ENCODE data around the gene CELSR2. TPM values are rescaled to one million over a fixed set of nuclear protein-coding genes. Genes with fewer than 3 reads are reported as not detected.
"Not testable (repeated sequence)": the region's sequence is repeated elsewhere in the genome, so short reads cannot be mapped to it uniquely, and the experiment has no call there.

Gene CELSR2
- polyA plus RNA-seq, 1 donor from 2014 or later, result 0.15 TPM

DNA sequence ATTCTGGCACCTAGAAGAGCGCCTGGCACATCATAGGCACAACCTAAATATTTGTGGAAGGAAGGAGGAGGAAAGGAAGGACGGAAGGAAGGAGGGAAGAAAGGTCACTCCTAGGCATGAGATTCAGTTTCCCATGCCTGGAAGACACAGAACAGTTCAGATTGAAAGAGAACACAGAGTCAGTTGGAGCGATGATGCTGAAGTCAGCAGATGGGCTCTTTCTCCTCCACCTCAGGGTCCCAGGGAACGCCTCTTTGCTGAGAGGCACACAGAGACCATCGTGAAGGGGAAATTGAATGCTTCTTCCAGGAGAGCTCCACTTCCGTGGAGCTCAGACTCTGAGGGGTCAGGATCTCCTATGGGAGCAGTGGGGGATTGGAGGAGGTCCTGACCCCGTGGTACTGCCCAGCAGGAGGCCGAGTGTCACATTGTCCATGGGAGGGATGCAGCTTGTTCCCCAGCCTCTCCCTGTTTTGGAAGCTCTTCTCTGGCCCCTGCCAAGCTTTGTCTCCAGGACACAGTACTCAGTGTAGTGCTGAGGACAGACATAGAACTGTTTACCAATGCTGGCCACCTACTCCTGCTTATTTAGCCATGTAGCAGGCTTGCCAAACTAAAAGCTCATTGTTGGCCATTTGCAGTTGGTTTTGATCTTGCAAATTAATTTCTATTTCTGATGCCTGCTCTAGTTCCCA is 55.0 kb downstream of the CELSR2 start:
- Mint-ChIP-seq H3K4me1 (peaks cover 7 to 8% (median 7%) of the 10 kb centered on the region in 3 donors), H3K27ac (no peak overlapping the region), H3K27me3 (peaks cover 16% of the 10 kb centered on the region), H3K9me3 (no peaks in the 10 kb centered on the region), H3K36me3 (no peaks in the 10 kb centered on the region), H3K4me3 (no peak overlapping the region)

DNA sequence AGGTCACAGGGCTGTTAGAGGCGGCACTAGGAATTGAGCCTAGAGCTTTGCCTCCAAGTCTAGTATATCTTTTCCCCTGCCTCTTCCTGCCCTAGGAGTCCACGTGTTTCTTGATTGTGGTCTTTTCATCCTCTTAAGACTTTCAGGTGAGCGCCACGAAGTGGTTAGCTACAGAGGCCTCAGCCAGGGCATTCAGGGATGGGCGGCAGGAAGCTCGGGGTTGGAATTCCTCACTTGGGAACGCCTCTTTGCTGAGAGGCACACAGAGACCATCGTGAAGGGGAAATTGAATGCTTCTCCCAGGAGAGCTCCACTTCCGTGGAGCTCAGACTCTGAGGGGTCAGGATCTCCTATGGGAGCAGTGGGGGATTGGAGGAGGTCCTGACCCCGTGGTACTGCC is 56.7 kb downstream of the CELSR2 start:
- H3K27ac Mint-ChIP-seq, H3K4me3 Mint-ChIP-seq, H3K4me1 Mint-ChIP-seq, H3K9me3 Mint-ChIP-seq, H3K36me3 Mint-ChIP-seq: not testable (repeated sequence)
- H3K27me3 Mint-ChIP-seq, result peaks cover 11% of the 10 kb centered on the region

DNA sequence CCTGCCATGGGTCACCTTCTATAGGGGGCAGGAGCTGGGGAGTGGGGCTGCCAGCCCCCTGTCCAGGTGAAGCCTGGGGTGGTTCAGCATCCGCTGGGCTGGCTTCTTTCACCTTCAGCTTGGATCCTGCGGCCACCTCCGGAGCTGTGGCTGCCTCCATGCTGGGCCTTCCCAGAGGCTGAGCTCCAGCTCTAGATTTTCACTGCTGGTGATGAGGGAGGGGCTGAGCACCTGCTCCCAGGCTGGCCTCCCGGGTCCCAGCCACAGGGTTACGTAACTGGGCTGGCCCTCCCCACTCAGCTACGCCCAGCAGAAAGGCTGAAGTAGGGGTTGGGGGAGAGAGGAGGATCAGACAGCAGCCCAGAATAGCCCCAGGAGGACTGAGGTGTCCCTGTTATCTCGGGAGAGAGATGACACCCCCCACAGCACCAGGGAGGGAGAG is 57.5 kb downstream of the CELSR2 start, which contains the start of gene MYBPHL:
Gene MYBPHL, minus strand, starts transcription at position 180 of the 442 bp plus-strand sequence. Its CDS starts 20 bp downstream, at position 160.
- H3K4me1 Mint-ChIP-seq, result peaks cover 6 to 8% (median 7%) of the 10 kb centered on the region in 3 donors
- H3K27me3 Mint-ChIP-seq, result peaks cover 11% of the 10 kb centered on the region
- H3K4me3 Mint-ChIP-seq, result peak within 1 kb of the TSS in 2 of 4 donors; percentile 52 to 88
- no peaks in the 10 kb centered on the region for H3K9me3 Mint-ChIP-seq
- H3K36me3 Mint-ChIP-seq, result no peaks in the 10 kb centered on the region
- peak within 1 kb of the TSS in 1 of 3 donors; percentile 58 for H3K27ac Mint-ChIP-seq

DNA sequence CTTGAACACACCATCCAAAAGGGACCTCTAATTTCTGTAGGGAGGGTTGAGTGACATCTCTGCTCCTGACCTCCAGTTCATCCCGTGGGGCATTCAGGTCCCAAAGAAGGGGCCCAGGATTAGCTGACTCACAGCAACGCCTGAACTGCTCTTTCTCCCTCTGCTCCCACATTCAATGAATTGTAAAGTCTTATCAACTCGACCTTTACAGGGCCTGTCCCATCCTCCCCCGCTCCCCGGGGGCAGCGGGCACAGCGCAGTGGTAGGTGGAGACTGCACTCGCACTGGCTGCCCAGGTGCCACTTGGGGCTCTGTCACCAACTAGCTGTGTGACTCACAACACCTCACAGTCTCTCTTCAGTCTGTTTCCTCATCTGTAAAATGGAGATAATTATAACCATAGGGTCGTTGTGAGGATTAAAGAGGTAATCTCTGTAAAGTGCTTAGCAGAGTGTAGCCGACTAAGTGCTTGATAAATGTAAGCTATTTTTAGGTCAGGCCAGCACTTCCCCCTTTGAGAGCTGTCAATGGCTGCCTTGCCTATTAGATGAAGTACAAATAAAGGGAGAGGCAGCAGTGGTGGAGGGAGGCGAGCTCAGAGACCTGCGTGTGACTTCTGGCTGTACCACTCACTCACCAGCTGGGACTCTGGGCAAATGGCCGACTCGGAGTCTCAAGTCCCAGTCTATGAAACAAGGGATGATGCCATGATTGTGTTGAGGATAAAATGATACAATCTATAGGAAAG is 58.1 kb downstream of the CELSR2 start:
- peaks cover 6 to 8% (median 7%) of the 10 kb centered on the region in 3 donors for H3K4me1 Mint-ChIP-seq
- H3K4me3 Mint-ChIP-seq, result peak overlapping the region in 2 of 4 donors; percentile 52 to 88
- H3K27me3 Mint-ChIP-seq, result peaks cover 14% of the 10 kb centered on the region
- H3K9me3 Mint-ChIP-seq, result no peaks in the 10 kb centered on the region
- peak overlapping the region in 1 of 3 donors; percentile 58 for H3K27ac Mint-ChIP-seq
- no peaks in the 10 kb centered on the region for H3K36me3 Mint-ChIP-seq

DNA sequence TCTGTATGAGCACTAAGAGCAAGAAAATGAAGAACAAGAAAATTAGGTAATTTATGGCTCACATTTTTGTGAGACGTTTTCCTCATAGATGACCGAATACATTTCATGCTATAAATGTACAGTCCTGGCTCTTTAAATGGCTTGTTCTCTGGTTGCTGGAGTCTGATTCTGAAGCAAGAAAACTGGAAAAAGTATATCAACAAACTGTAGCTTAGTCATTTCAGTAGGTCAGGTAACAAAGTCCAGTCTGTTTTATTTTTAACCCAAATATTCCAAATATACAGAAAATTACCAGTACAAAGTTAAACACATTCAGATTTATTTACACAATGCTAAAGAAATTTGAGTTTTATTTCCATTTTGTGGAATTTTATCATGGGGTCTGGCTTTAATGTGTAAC is 60.0 kb downstream of the CELSR2 start:
- H3K27me3 Mint-ChIP-seq, result peaks cover 17% of the 10 kb centered on the region
- H3K4me3 Mint-ChIP-seq, result no peak overlapping the region
- H3K36me3 Mint-ChIP-seq, result no peaks in the 10 kb centered on the region
- no peaks in the 10 kb centered on the region for H3K9me3 Mint-ChIP-seq
- peaks cover 6 to 8% (median 7%) of the 10 kb centered on the region in 3 donors for H3K4me1 Mint-ChIP-seq
- no peak overlapping the region for H3K27ac Mint-ChIP-seq

DNA sequence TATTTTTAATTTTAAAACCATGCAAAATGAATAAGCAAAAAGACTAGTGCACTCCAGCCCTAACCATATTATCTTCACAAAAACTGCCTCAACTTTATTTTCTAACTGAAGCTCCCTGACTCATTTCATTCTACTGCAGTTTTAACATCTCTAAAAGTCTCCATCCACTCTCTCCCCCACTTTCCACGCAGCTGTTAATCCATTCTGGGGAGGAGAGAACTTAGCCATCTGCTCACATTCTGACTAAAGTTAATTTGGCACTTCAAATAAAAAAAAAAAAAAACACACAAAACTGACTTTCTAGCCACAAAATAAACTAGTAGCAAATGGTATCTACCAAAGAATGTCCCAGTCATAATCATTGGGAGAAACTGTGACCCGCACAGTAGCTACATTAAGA is 62.9 kb downstream of the CELSR2 start:
- H3K27ac Mint-ChIP-seq, result no peak overlapping the region
- no peak overlapping the region for H3K4me3 Mint-ChIP-seq
- peaks cover 2% of the 10 kb centered on the region for H3K36me3 Mint-ChIP-seq
- no peaks in the 10 kb centered on the region for H3K9me3 Mint-ChIP-seq
- H3K27me3 Mint-ChIP-seq, result peaks cover 14% of the 10 kb centered on the region
- peaks cover 6 to 7% (median 7%) of the 10 kb centered on the region in 3 donors for H3K4me1 Mint-ChIP-seq

DNA sequence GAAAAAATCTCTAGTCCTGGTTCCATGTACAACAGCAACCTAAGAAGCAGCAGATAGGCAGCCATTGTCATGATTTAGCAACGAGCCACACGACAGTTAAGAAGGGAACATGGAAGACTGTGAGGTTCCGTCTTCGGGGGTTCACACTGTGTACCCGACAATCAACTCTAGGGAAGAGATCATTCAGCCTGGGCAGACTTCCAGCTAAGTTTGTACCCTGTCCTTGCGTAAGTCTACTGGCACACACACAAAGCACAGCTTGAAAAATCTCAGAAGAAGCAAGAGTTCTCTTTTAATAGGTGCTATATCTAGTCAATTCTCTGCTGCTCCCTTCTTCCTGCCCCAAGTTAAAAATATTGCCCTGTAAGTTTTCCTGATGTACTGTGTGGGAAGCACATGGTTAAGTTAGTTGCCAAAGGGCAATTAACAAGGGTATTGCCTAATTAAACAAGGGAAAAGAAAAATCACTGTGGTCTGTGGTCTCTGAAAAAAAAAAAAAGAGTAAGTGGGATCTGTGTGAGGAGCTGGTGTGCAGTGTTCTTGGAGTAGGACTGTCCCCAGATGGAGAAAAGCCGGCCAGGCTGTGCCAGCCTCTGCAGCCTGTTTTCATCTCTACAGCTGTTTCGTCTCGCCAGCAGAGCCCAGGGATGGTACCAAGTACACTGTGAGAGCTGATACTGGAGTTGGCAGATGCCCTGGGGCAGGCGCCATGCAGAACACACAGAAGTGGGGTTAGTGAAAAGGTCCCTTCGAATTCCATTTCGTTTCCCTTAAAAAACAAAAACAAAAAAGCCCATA is 63.8 kb downstream of the CELSR2 start:
- Mint-ChIP-seq H3K4me3 (no peak overlapping the region), H3K36me3 (peaks cover 2% of the 10 kb centered on the region), H3K4me1 (no peaks in the 10 kb centered on the region), H3K9me3 (no peaks in the 10 kb centered on the region), H3K27ac (no peak overlapping the region), H3K27me3 (peaks cover 11% of the 10 kb centered on the region)

DNA sequence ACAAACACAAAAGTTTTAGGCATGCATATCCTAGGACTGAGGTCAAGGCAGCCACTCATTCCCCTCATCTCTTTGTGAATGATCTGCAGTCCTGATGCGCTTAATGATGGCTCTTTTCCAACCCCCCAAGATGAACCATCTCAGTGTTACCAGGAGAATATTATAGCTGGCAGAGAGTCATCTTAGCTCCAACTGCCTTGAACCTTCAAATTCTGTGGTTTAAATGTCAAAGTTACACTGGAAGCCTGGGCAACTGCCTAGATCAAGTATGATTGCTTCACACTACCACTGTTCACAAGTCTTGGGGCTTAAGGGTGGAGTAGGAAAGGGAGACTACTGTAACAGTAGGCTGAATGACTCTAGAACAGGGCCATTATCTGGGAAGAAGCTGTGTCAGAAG is 65.5 kb downstream of the CELSR2 start:
- Mint-ChIP-seq H3K27me3 (peaks cover 18% of the 10 kb centered on the region), H3K36me3 (peaks cover 2% of the 10 kb centered on the region), H3K4me3 (no peak overlapping the region), H3K4me1 (no peaks in the 10 kb centered on the region), H3K27ac (no peak overlapping the region), H3K9me3 (no peaks in the 10 kb centered on the region)

DNA sequence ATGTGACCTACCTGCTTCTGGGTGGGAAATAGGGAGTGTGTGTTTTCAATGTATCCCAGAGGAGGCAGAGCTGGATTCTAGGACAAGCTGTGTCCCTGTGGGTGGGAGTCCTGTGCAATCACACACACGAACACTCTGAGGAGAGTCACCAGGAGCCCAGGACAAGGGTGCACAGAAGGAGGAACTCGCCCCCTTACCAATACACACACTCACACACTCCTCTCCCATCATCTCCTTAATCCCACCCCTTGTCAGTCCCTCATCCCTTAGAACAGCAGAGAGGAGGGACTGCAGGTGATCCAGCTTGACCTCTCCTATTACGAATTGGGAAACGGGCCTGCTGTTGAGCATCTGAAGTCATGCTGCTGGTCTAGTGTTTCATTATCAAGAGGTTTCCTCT is 65.9 kb downstream of the CELSR2 start:
- Mint-ChIP-seq H3K4me1 (no peaks in the 10 kb centered on the region), H3K36me3 (peaks cover 2% of the 10 kb centered on the region), H3K9me3 (no peaks in the 10 kb centered on the region), H3K27ac (no peak overlapping the region), H3K27me3 (peaks cover 16% of the 10 kb centered on the region), H3K4me3 (no peak overlapping the region)

DNA sequence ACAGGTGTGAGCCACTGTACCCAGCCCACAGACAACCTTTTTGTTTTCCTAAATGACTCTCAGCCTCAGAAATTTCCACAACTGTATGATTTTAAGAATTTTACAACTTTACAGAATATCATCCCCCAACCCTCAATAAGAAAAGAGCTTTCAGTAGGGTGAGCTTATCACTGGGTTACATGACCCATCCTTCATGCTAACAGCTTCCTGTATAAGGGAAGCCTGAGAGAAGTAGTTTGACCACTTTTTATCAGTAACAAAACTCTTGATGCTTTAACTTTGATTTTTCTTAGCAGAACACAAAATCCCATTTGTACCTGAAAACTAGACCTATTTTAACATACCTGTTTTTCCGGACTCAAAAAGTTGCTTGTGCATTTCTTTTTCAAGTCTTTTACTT is 67.2 kb downstream of the CELSR2 start:
- H3K36me3 Mint-ChIP-seq, result peaks cover 2% of the 10 kb centered on the region
- H3K27me3 Mint-ChIP-seq, result peaks cover 19% of the 10 kb centered on the region
- no peak overlapping the region for H3K4me3 Mint-ChIP-seq
- H3K4me1 Mint-ChIP-seq, result no peaks in the 10 kb centered on the region
- no peak overlapping the region for H3K27ac Mint-ChIP-seq
- H3K9me3 Mint-ChIP-seq, result no peaks in the 10 kb centered on the region

DNA sequence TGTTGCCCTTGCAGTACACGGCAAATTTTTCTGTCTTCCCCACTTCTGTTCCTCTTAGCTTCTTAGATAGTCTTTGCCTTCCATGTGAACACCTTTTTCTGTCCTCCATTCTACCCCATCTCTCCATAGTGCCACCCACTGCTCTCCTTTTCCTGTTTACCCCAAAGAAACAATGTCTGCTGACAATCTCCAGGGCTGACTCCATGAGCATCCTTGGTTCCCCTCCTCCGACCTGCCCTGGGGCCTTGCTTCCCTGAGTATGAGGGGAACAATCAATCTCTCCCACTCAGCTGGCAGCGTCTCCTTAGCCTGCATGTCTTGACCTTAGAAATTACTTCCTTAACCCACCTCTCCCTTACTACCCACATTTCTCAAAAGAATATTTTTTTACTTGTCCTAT is 69.8 kb downstream of the CELSR2 start:
- Mint-ChIP-seq H3K27ac (peak overlapping the region in 1 of 3 donors; percentile 11), H3K4me3 (no peak overlapping the region), H3K4me1 (no peaks in the 10 kb centered on the region), H3K9me3 (no peaks in the 10 kb centered on the region), H3K36me3 (peaks cover 4% of the 10 kb centered on the region), H3K27me3 (peaks cover 12% of the 10 kb centered on the region)

DNA sequence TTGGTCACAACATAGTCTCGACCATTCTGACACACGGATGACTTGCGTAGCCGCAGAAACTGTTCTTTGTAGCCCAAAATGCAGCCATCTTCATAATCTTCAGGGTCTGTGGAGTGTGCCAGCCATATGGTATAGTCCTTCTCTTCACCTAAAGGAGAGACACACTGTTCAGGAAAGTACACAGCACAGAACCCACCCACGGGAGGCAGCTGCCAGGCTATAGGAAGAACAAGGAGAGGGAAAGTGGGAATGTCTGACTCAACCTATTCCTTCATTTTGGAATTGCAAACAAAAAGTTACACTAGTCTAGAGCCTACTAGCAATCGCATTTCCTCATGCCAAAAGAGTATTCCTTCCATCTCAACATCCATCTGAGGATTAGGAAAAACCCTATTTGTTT is 73.6 kb downstream of the CELSR2 start:
- H3K4me3 Mint-ChIP-seq, result no peak overlapping the region
- H3K9me3 Mint-ChIP-seq, result no peaks in the 10 kb centered on the region
- no peak overlapping the region for H3K27ac Mint-ChIP-seq
- peaks cover 11% of the 10 kb centered on the region for H3K27me3 Mint-ChIP-seq
- peaks cover 2% of the 10 kb centered on the region for H3K36me3 Mint-ChIP-seq
- H3K4me1 Mint-ChIP-seq, result no peaks in the 10 kb centered on the region

Data from IgD-negative memory B cell (primary cell).